Endothelial cell of umbilical vein (primary cell): ENCODE results near the gene MMADHC.

ENCODE experiments used
- CTCF ChIP-seq, 2 donors: IDR thresholded peaks; 1 replicate in 1 of 2; 2 replicates in 1 of 2; pipeline ENCODE4 v1.5.1; 2011; ENCODE audit warnings: low read length in 2 of 2, mild to moderate bottlenecking in 2 of 2, moderate library complexity in 2 of 2, control low read depth in 1 of 2, inconsistent platforms in 1 of 2, low read depth in 1 of 2; ENCODE audit not compliant: insufficient read depth in 1 of 2; ENCODE audit errors: extremely low read depth in 1 of 2
- EZH2 ChIP-seq: IDR thresholded peaks from 2 replicates; pipeline ENCODE4 v1.6.1; 2012; ENCODE audit warnings: borderline replicate concordance, low read depth, mild to moderate bottlenecking, moderate library complexity, low read length, inconsistent platforms; ENCODE audit not compliant: severe bottlenecking
- MYC ChIP-seq: IDR thresholded peaks from one replicate; pipeline ENCODE4 v1.6.1; 2011; ENCODE audit warnings: mild to moderate bottlenecking, low read depth, low read length
- POLR2A ChIP-seq: IDR thresholded peaks from 2 replicates; pipeline ENCODE4 v1.6.1; 2012; ENCODE audit warnings: low read depth, mild to moderate bottlenecking, control low read depth, low read length
- POLR2AphosphoS5 ChIP-seq: IDR thresholded peaks from 2 replicates; pipeline ENCODE4 v1.6.1; 2012; ENCODE audit warnings: low read depth, mild to moderate bottlenecking, control low read depth, low read length, moderate library complexity; ENCODE audit not compliant: insufficient read depth
- TF ChIP-seq, protein P1 (sequence below): IDR thresholded peaks from 2 replicates; pipeline ENCODE4 v1.6.1; 2011; ENCODE audit not compliant: insufficient read depth, insufficient read length

- TF ChIP-seq POLR2A (no peak), CTCF (IDR thresholded peaks at IDR 0.05; ENCODE audit: extremely low read depth in 1 of 2, insufficient read depth in 1 of 2, low read depth in 1 of 2, low read length in 2 of 2) (no peak), EZH2 (no peak), POLR2AphosphoS5 (no peak), MYC (no peak)
- TF ChIP-seq, protein P1, sequence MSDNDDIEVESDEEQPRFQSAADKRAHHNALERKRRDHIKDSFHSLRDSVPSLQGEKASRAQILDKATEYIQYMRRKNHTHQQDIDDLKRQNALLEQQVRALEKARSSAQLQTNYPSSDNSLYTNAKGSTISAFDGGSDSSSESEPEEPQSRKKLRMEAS, result no peak
Observed at GRCh38 chr2:149544692-149545091, 42.9 kb downstream of the MMADHC start.
